Thyroid gland (tissue), 4 donors: ENCODE results near the gene CFAP97. TPM values are rescaled to one million over a fixed set of nuclear protein-coding genes. Genes with fewer than 3 reads are reported as not detected.

Experiments used
- DNase-seq, 2 donors: peaks; one replicate each; pipeline ENCODE4 v3.0.0-alpha.2; 2019
- H3K27ac ChIP-seq, 3 donors: fragments of 200-600 bp; sonication (generic); 1 replicate in 2 of 3; 2 replicates in 1 of 3; pipeline ENCODE4 v1.5.1; 2016 to 2019; ENCODE audit warnings: mild to moderate bottlenecking in 1 of 3, moderate library complexity in 1 of 3
- H3K27me3 ChIP-seq: fragments of 200-600 bp; sonication (generic); one replicate; pipeline ENCODE4 v1.5.1; 2019
- H3K36me3 ChIP-seq, 2 donors: fragments of 200-600 bp; sonication (generic); one replicate each; pipeline ENCODE4 v1.5.1; 2016 to 2019
- H3K4me1 ChIP-seq, 2 donors: fragments of 200-600 bp; sonication (generic); one replicate each; pipeline ENCODE4 v1.5.1; 2017 to 2019
- H3K4me3 ChIP-seq, 3 donors: fragments of 200-600 bp; sonication (generic); replicated peaks in 1 of 3; 1 replicate in 2 of 3; 2 replicates in 1 of 3; pipeline ENCODE4 v1.5.1; 2016; ENCODE audit warnings: mild to moderate bottlenecking in 1 of 3
- H3K9me3 ChIP-seq: fragments of 200-600 bp; sonication (generic); one replicate; pipeline ENCODE4 v1.5.1; 2017
- CTCF ChIP-seq, 6 experiments: fragments of 200-600 bp in 3 of 6; fragments of 450-650 bp in 3 of 6; sonication (generic) in 3 of 6; IDR thresholded peaks; one replicate each; pipeline ENCODE4 v1.5.1; 2016 to 2019; ENCODE audit warnings: antibody characterized with exemption in 6 of 6, mild to moderate bottlenecking in 2 of 6, inconsistent platforms in 1 of 6, moderate library complexity in 1 of 6
- POLR2A ChIP-seq, 2 donors: fragments of 450-650 bp; IDR thresholded peaks; one replicate each; pipeline ENCODE4 v1.6.1; 2017; ENCODE audit warnings: antibody characterized with exemption in 2 of 2, mild to moderate bottlenecking in 2 of 2, moderate library complexity in 1 of 2
- WGBS, 2 donors: methylation state at CpG; one replicate each; pipeline ENCODE4 v1.1.5; 2017; 5-methylcytosine and 5-hydroxymethylcytosine counted together
- intact Hi-C: fragments of 100-400 bp; cut with DNase I; formaldehyde crosslinking; loops from one replicate; pipeline ENCODE4 v1.15.1; 2023
- total RNA-seq, 4 donors: library from RNA; depleted of rRNA; stranded (reverse); fragments of >200 nt; gene quantifications; one replicate each; pipeline ENCODE4 v1.2.3, GENCODE V29; 2016

The CFAP97 gene
- total RNA-seq, 4 donors from 2014 or later = 44.5 to 63.3 (median 59.1) TPM

GRCh38 chr4:185229021-185229818 lies 25.4 kb upstream of the CFAP97 start:
- 87 to 88% methylated on average over 19 of the region's 19 CpGs for WGBS, 2 donors
- no peak for DNase-seq
- peaks cover 22 to 41% of the 10 kb centered on the region in 2 donors for H3K4me1 ChIP-seq
- H3K27ac ChIP-seq = no peak overlapping the region
- H3K36me3 ChIP-seq = no peaks in the 10 kb centered on the region
- H3K4me3 ChIP-seq = no peak overlapping the region
- TF ChIP-seq CTCF (IDR thresholded peaks at IDR 0.05) = no peak
- no peaks in the 10 kb centered on the region for H3K9me3 ChIP-seq
- intact Hi-C loops = no loop called here
- H3K27me3 ChIP-seq = no peaks in the 10 kb centered on the region

GRCh38 chr4:185227713-185228278 lies 24.0 kb upstream of the CFAP97 start:
- Histone ChIP-seq H3K27ac (peak overlapping the region in 1 of 3 donors; percentile 27), H3K36me3 (no peaks in the 10 kb centered on the region), H3K4me1 (peaks cover 22 to 41% of the 10 kb centered on the region in 2 donors)

GRCh38 chr4:185227131-185227551 lies 23.3 kb upstream of the CFAP97 start:
- no peak overlapping the region for H3K4me3 ChIP-seq
- H3K27me3 ChIP-seq = no peaks in the 10 kb centered on the region
- H3K9me3 ChIP-seq = no peaks in the 10 kb centered on the region
- H3K4me1 ChIP-seq = peaks cover 22 to 41% of the 10 kb centered on the region in 2 donors
- peak overlapping the region in 2 of 3 donors; percentile 13 to 27 for H3K27ac ChIP-seq
- no peaks in the 10 kb centered on the region for H3K36me3 ChIP-seq
- 19 to 33% methylated on average over 4 of the region's 4 CpGs for WGBS, 2 donors
- DNase-seq = peak; percentile 43 to 47
- intact Hi-C loops = no loop called here
- TF ChIP-seq POLR2A (IDR thresholded peaks at IDR 0.05) (no peak), CTCF (IDR thresholded peaks at IDR 0.05) (peak in 4 of 6 experiments; percentile 17 to 50 (median 40))

More at GRCh38 chr4:185227713-185228278, 24.0 kb upstream of the CFAP97 start:
- Histone ChIP-seq H3K4me3 (no peak overlapping the region), H3K27me3 (no peaks in the 10 kb centered on the region), H3K9me3 (no peaks in the 10 kb centered on the region)
- intact Hi-C loops = no loop called here
- WGBS, 2 donors = 80 to 86% methylated on average over 9 of the region's 9 CpGs
- DNase-seq = no peak
- TF ChIP-seq CTCF (IDR thresholded peaks at IDR 0.05) (no peak), POLR2A (IDR thresholded peaks at IDR 0.05) (no peak)

- DNase-seq = peak; percentile 34 to 55
- TF ChIP-seq CTCF (IDR thresholded peaks at IDR 0.05) (no peak), POLR2A (IDR thresholded peaks at IDR 0.05) (no peak)
- Histone ChIP-seq H3K27ac (peak overlapping the region in 1 of 3 donors; percentile 13), H3K4me3 (no peak overlapping the region), H3K4me1 (peaks cover 28 to 49% of the 10 kb centered on the region in 2 donors), H3K27me3 (no peaks in the 10 kb centered on the region), H3K36me3 (no peaks in the 10 kb centered on the region), H3K9me3 (no peaks in the 10 kb centered on the region)
- intact Hi-C loops = no loop called here
- WGBS, 2 donors = 79 to 80% methylated on average over 6 of the region's 6 CpGs
Observed at GRCh38 chr4:185225940-185226339, 22.1 kb upstream of the CFAP97 start.

- DNase-seq = no peak
- H3K36me3 ChIP-seq = no peaks in the 10 kb centered on the region
- H3K9me3 ChIP-seq = no peaks in the 10 kb centered on the region
- no peak overlapping the region for H3K27ac ChIP-seq
- intact Hi-C loops = no loop called here
- H3K27me3 ChIP-seq = no peaks in the 10 kb centered on the region
- TF ChIP-seq POLR2A (IDR thresholded peaks at IDR 0.05) = no peak
- TF ChIP-seq CTCF (IDR thresholded peaks at IDR 0.05) = peak in 2 of 6 experiments; percentile 15 to 17
- H3K4me1 ChIP-seq = peaks cover 35 to 53% of the 10 kb centered on the region in 2 donors
- no peak overlapping the region for H3K4me3 ChIP-seq
Observed at GRCh38 chr4:185224597-185224996, 20.8 kb upstream of the CFAP97 start.
